ENCODE results near the gene LEFTY1. TPM values are rescaled to one million over a fixed set of nuclear protein-coding genes. Genes with fewer than 3 reads are reported as not detected.
A peak's percentile ranks its signal among the peaks of the same experiment; 100 is the strongest.

The LEFTY1 gene
- total RNA-seq, 1 experiment from 2014 or later = not detected

- H3F3A ChIP-seq (ENCODE audit: low read length, unreplicated experiment) = no peaks in the 10 kb centered on the region
- intact Hi-C loops (cut with micrococcal nuclease) = no loop called here
Measured at GRCh38 chr1:225842788-225843425, 46.0 kb downstream of the LEFTY1 start.

DNA sequence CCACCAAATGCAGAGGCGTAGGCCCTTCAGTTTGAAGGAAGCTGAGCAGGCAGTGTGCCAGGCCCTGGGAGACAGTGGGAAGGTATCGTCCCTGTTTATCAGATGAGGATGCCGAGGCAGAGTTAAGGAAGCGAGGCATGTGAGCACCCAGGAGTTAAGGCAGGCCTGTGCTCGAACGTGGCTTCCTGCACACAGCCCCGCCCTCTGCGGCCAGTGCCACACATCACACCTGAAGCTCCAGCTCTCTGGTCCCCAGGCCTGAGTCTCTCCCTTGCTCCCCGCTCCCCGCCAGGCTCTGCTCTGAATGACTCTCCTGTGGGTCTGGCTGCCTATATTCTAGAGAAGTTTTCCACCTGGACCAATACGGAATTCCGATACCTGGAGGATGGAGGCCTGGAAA, 46.9 kb downstream of the LEFTY1 start:
- no peak overlapping the region for H2AFZ ChIP-seq (ENCODE audit: low read length)
- H3K4me2 ChIP-seq (ENCODE audit: low read length) = no peak overlapping the region
- CTCF ChIA-PET = interaction anchor here (0.5 to 0.6 kb wide), 2 partner anchors 33 to 70 kb away, joined by 5 read pairs; no protein-coding TSS in a partner anchor
- TF ChIP-seq EZH2phosphoT487 (IDR thresholded peaks at IDR 0.05; ENCODE audit: borderline replicate concordance, low read length) (no peak), EZH2 (IDR thresholded peaks at IDR 0.05; ENCODE audit: low read length, unreplicated experiment) (no peak)
- TF ChIP-seq, protein P1, sequence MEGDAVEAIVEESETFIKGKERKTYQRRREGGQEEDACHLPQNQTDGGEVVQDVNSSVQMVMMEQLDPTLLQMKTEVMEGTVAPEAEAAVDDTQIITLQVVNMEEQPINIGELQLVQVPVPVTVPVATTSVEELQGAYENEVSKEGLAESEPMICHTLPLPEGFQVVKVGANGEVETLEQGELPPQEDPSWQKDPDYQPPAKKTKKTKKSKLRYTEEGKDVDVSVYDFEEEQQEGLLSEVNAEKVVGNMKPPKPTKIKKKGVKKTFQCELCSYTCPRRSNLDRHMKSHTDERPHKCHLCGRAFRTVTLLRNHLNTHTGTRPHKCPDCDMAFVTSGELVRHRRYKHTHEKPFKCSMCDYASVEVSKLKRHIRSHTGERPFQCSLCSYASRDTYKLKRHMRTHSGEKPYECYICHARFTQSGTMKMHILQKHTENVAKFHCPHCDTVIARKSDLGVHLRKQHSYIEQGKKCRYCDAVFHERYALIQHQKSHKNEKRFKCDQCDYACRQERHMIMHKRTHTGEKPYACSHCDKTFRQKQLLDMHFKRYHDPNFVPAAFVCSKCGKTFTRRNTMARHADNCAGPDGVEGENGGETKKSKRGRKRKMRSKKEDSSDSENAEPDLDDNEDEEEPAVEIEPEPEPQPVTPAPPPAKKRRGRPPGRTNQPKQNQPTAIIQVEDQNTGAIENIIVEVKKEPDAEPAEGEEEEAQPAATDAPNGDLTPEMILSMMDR (conservative IDR thresholded peaks at IDR 0.05; ENCODE audit: low read depth, low read length) = no peak
- DNase-seq = no peak
- no peak overlapping the region for H3K27ac ChIP-seq (ENCODE audit: low read length)
- intact Hi-C loops (cut with micrococcal nuclease) = no loop called here
- no peaks in the 10 kb centered on the region for H3K79me2 ChIP-seq (ENCODE audit: low read length)
- POLR2A ChIA-PET (ENCODE audit: unreplicated experiment) = no interaction called here
- no peaks in the 10 kb centered on the region for H3K4me1 ChIP-seq (ENCODE audit: insufficient read depth, low read length)
- no peaks in the 10 kb centered on the region for H3K27me3 ChIP-seq (ENCODE audit: low read length)
- BruUV-seq (replicated peaks) = no TSS peak
- no peaks in the 10 kb centered on the region for H3F3A ChIP-seq (ENCODE audit: low read length, unreplicated experiment)
- ATAC-seq = no peak
- no peaks in the 10 kb centered on the region for H4K20me1 ChIP-seq (ENCODE audit: low read length)
- H3K9ac ChIP-seq (ENCODE audit: low read length) = no peak overlapping the region
- H3K9me2 ChIP-seq (replicated peaks; ENCODE audit: low read length) = no peaks in the 10 kb centered on the region
- H3K9me3 ChIP-seq (ENCODE audit: low read length) = no peaks in the 10 kb centered on the region
- H3K4me3 ChIP-seq (ENCODE audit: low read length) = no peak overlapping the region
- peaks cover 22% of the 10 kb centered on the region; the same call in 1 of the 2 replicates for H3K36me3 ChIP-seq (ENCODE audit: low read depth, low read length)

More at GRCh38 chr1:225842788-225843425, 46.0 kb downstream of the LEFTY1 start:
- Histone ChIP-seq H4K20me1 (ENCODE audit: low read length) (no peaks in the 10 kb centered on the region), H2AFZ (ENCODE audit: low read length) (no peak overlapping the region), H3K4me2 (ENCODE audit: low read length) (no peak overlapping the region), H3K36me3 (ENCODE audit: low read depth, low read length) (peaks cover 29% of the 10 kb centered on the region; the same call in 1 of the 2 replicates), H3K27ac (ENCODE audit: low read length) (no peak overlapping the region), H3K9ac (ENCODE audit: low read length) (no peak overlapping the region), H3K4me1 (ENCODE audit: insufficient read depth, low read length) (no peaks in the 10 kb centered on the region), H3K79me2 (ENCODE audit: low read length) (no peaks in the 10 kb centered on the region), H3K9me2 (replicated peaks; ENCODE audit: low read length) (no peaks in the 10 kb centered on the region), H3K9me3 (ENCODE audit: low read length) (no peaks in the 10 kb centered on the region), H3K27me3 (ENCODE audit: low read length) (no peaks in the 10 kb centered on the region), H3K4me3 (ENCODE audit: low read length) (no peak overlapping the region)
- TSS peak; percentile 7 for BruUV-seq (replicated peaks)
- ChIA-PET CTCF (interaction anchor here (0.5 to 0.6 kb wide), 2 partner anchors 34 to 71 kb away, joined by 5 read pairs; no protein-coding TSS in a partner anchor), POLR2A (ENCODE audit: unreplicated experiment) (no interaction called here)
- peak; percentile 4; the same call in 1 of the 2 replicates for ATAC-seq
- no peak for DNase-seq
- TF ChIP-seq EZH2 (IDR thresholded peaks at IDR 0.05; ENCODE audit: low read length, unreplicated experiment) (no peak), EZH2phosphoT487 (IDR thresholded peaks at IDR 0.05; ENCODE audit: borderline replicate concordance, low read length) (no peak)
- TF ChIP-seq, protein P1 (conservative IDR thresholded peaks at IDR 0.05; ENCODE audit: low read depth, low read length) = no peak

- Histone ChIP-seq H3K9me2 (replicated peaks; ENCODE audit: low read length) (no peaks in the 10 kb centered on the region), H3K27me3 (ENCODE audit: low read length) (no peaks in the 10 kb centered on the region), H3K9ac (ENCODE audit: low read length) (no peak overlapping the region), H2AFZ (ENCODE audit: low read length) (no peak overlapping the region), H3F3A (ENCODE audit: low read length, unreplicated experiment) (no peaks in the 10 kb centered on the region), H3K79me2 (ENCODE audit: low read length) (no peaks in the 10 kb centered on the region), H3K4me3 (ENCODE audit: low read length) (no peak overlapping the region), H3K36me3 (ENCODE audit: low read depth, low read length) (peaks cover 17% of the 10 kb centered on the region; the same call in 1 of the 2 replicates), H4K20me1 (ENCODE audit: low read length) (no peaks in the 10 kb centered on the region), H3K4me2 (ENCODE audit: low read length) (no peak overlapping the region), H3K4me1 (ENCODE audit: insufficient read depth, low read length) (no peaks in the 10 kb centered on the region), H3K9me3 (ENCODE audit: low read length) (no peaks in the 10 kb centered on the region), H3K27ac (ENCODE audit: low read length) (no peak overlapping the region)
- intact Hi-C loops (cut with micrococcal nuclease) = no loop called here
- ChIA-PET CTCF (no interaction called here), POLR2A (ENCODE audit: unreplicated experiment) (no interaction called here)
- TF ChIP-seq EZH2 (IDR thresholded peaks at IDR 0.05; ENCODE audit: low read length, unreplicated experiment) = no peak
- no peak for TF ChIP-seq EZH2phosphoT487 (IDR thresholded peaks at IDR 0.05; ENCODE audit: borderline replicate concordance, low read length)
- TF ChIP-seq, protein P1 (conservative IDR thresholded peaks at IDR 0.05; ENCODE audit: low read depth, low read length) = no peak
- TSS peak; percentile 7 for BruUV-seq (replicated peaks)
- ATAC-seq (no peak), DNase-seq (no peak)
Measured at GRCh38 chr1:225840713-225841112, 48.2 kb downstream of the LEFTY1 start.
